Naive thymus-derived CD8-positive, alpha-beta T cell (primary cell): ENCODE measurements around the gene PPM1A. TPM values are rescaled to one million over a fixed set of nuclear protein-coding genes. Genes with fewer than 3 reads are reported as not detected.

Experiments
- ATAC-seq, 2 donors: fragments of 150-1000 bp; cut with Tn5 transposase in 1 of 2; sonication (Bioruptor Pico), chemical (Tn5 transposase) in 1 of 2; 1 replicate in 1 of 2; 2 replicates in 1 of 2; pipeline ENCODE4 v1.10.0; 2021; ENCODE audit warnings: mild to moderate bottlenecking in 2 of 2, moderate library complexity in 2 of 2
- POLR2A ChIA-PET: fragments of 350-600 bp; sonication (Branson Sonifier 250); formaldehyde crosslinking; loops from one replicate; lab custom pipeline; 2021; ENCODE audit warnings: antibody characterized with exemption; lab: Charles Lee
- DNase-seq, 10 donors: peaks; one replicate each; pipeline versions ENCODE4 v3.0.0 to v3.0.0-alpha.2; 2020 to 2022
- H3K27ac Mint-ChIP-seq, 10 donors: one replicate each; pipeline ENCODE4 v1.8.0; 2020 to 2022; ENCODE audit warnings: mild to moderate bottlenecking in 10 of 10, mixed read lengths in 10 of 10, moderate library complexity in 4 of 10, inconsistent platforms in 1 of 10
- H3K27me3 Mint-ChIP-seq, 5 donors: one replicate each; pipeline ENCODE4 v1.8.0; 2021 to 2022; ENCODE audit warnings: mixed read lengths in 5 of 5
- H3K36me3 Mint-ChIP-seq, 3 donors: one replicate each; pipeline ENCODE4 v1.8.0; 2020 to 2022; ENCODE audit warnings: mixed read lengths in 3 of 3, mild to moderate bottlenecking in 2 of 3, inconsistent platforms in 1 of 3
- H3K4me1 Mint-ChIP-seq, 4 donors: one replicate each; pipeline ENCODE4 v1.8.0; 2021 to 2022; ENCODE audit warnings: mixed read lengths in 4 of 4
- H3K4me3 Mint-ChIP-seq, 10 donors: one replicate each; pipeline ENCODE4 v1.8.0; 2020 to 2022; ENCODE audit warnings: mild to moderate bottlenecking in 10 of 10, mixed read lengths in 10 of 10, moderate library complexity in 6 of 10, inconsistent platforms in 1 of 10
- H3K9me3 Mint-ChIP-seq, 9 donors: one replicate each; pipeline ENCODE4 v1.8.0; 2020 to 2022; ENCODE audit warnings: mixed read lengths in 9 of 9, mild to moderate bottlenecking in 3 of 9, inconsistent platforms in 1 of 9, moderate library complexity in 1 of 9
- polyA plus RNA-seq, 3 donors: library from polyadenylated mRNA; unstranded; fragments of 300-500 nt; fragmentation: Illumina TruSeq; gene quantifications; one replicate each; pipeline ENCODE4 v1.2.3, GENCODE V29; 2021
- total RNA-seq, 8 experiments: library from RNA in 2 of 8; stranded (reverse) in 2 of 8; gene quantifications; one replicate each; pipeline ENCODE4 v1.2.3 and lab custom pipeline; 2021 to 2026

The PPM1A gene
- total and polyA plus RNA-seq, 5 experiments from 2014 or later, result 15.0 to 48.3 (median 18.0) TPM

GRCh38 chr14:60329274-60329673 lies 80.3 kb downstream of the PPM1A start:
- no peaks in the 10 kb centered on the region for H3K9me3 Mint-ChIP-seq
- H3K27ac Mint-ChIP-seq, result no peak overlapping the region
- POLR2A ChIA-PET, result interaction anchor here (1.4 kb wide), 1 partner anchor 80 kb away, joined by 3 read pairs; the partner anchor contains the start of gene PPM1A
- peak overlapping the region in 2 of 10 donors; percentile 21 to 48 for H3K4me3 Mint-ChIP-seq
- H3K36me3 Mint-ChIP-seq, result no peaks in the 10 kb centered on the region
- ATAC-seq (no peak), DNase-seq (no peak)
- peaks cover 16 to 33% (median 18%) of the 10 kb centered on the region in 5 donors for H3K27me3 Mint-ChIP-seq
- H3K4me1 Mint-ChIP-seq, result peaks cover 12 to 30% (median 21%) of the 10 kb centered on the region in 4 donors

GRCh38 chr14:60331201-60332045 lies 82.4 kb downstream of the PPM1A start:
- H3K4me1 Mint-ChIP-seq, result peaks cover 12 to 30% (median 21%) of the 10 kb centered on the region in 4 donors
- H3K27ac Mint-ChIP-seq, result peak overlapping the region; percentile 84 to 98 (median 95)
- H3K4me3 Mint-ChIP-seq, result peak overlapping the region; percentile 85 to 100 (median 98)
- peaks cover 17 to 41% (median 27%) of the 10 kb centered on the region in 5 donors for H3K27me3 Mint-ChIP-seq
- peak; percentile 76 to 78 for ATAC-seq
- POLR2A ChIA-PET, result interaction anchor here (0.9 to 3.0 kb wide), 4 partner anchors 16 to 166 kb away, joined by 3 to 25 read pairs (median 4); partner anchors contain the start of genes DHRS7 and PPM1A
- DNase-seq, result peak; percentile 52 to 86 (median 75)
- H3K36me3 Mint-ChIP-seq, result no peaks in the 10 kb centered on the region
- no peaks in the 10 kb centered on the region for H3K9me3 Mint-ChIP-seq

- Mint-ChIP-seq H3K27me3 (peaks cover 18 to 42% (median 29%) of the 10 kb centered on the region in 5 donors), H3K9me3 (no peaks in the 10 kb centered on the region), H3K27ac (peak overlapping the region in 9 of 10 donors; percentile 84 to 98 (median 95)), H3K4me3 (peak overlapping the region; percentile 85 to 100 (median 98)), H3K36me3 (no peaks in the 10 kb centered on the region), H3K4me1 (peaks cover 12 to 28% (median 19%) of the 10 kb centered on the region in 4 donors)
- POLR2A ChIA-PET, result interaction anchor here (0.9 to 3.0 kb wide), 4 partner anchors 17 to 167 kb away, joined by 3 to 25 read pairs (median 4); partner anchors contain the start of genes DHRS7 and PPM1A
- DNase-seq (no peak), ATAC-seq (no peak)
These were observed 83.0 kb downstream of the PPM1A start for GRCh38 chr14:60332046-60332399.

- H3K9me3 Mint-ChIP-seq, result no peaks in the 10 kb centered on the region
- DNase-seq (no peak), ATAC-seq (no peak)
- no peaks in the 10 kb centered on the region for H3K36me3 Mint-ChIP-seq
- no peak overlapping the region for H3K27ac Mint-ChIP-seq
- peaks cover 21 to 48% (median 34%) of the 10 kb centered on the region in 5 donors for H3K27me3 Mint-ChIP-seq
- H3K4me3 Mint-ChIP-seq, result peak overlapping the region in 5 of 10 donors; percentile 1 to 20 (median 8)
- POLR2A ChIA-PET, result interaction anchor here (3.0 kb wide), 1 partner anchor 85 kb away, joined by 25 read pairs; the partner anchor contains the start of gene PPM1A
- H3K4me1 Mint-ChIP-seq, result peaks cover 8 to 22% (median 14%) of the 10 kb centered on the region in 4 donors
These were observed 83.8 kb downstream of the PPM1A start for GRCh38 chr14:60332869-60333268.

GRCh38 chr14:60339571-60339970 lies 90.5 kb downstream of the PPM1A start:
- Mint-ChIP-seq H3K27me3 (peaks cover 10 to 40% (median 24%) of the 10 kb centered on the region in 5 donors), H3K4me1 (no peaks in the 10 kb centered on the region), H3K36me3 (peaks cover 0 to 1% (median 0%) of the 10 kb centered on the region in 3 donors), H3K4me3 (no peak overlapping the region), H3K27ac (no peak overlapping the region), H3K9me3 (peaks cover 0 to 2% (median 0%) of the 10 kb centered on the region in 9 donors)
- POLR2A ChIA-PET, result no interaction called here
- no peak for ATAC-seq
- DNase-seq, result no peak

- H3K4me3 Mint-ChIP-seq, result no peak overlapping the region
- POLR2A ChIA-PET, result no interaction called here
- peaks cover 0 to 2% (median 0%) of the 10 kb centered on the region in 9 donors for H3K9me3 Mint-ChIP-seq
- peaks cover 0 to 5% (median under 1%) of the 10 kb centered on the region in 4 donors for H3K4me1 Mint-ChIP-seq
- H3K27ac Mint-ChIP-seq, result no peak overlapping the region
- no peak for DNase-seq
- peaks cover 0 to 1% (median 0%) of the 10 kb centered on the region in 3 donors for H3K36me3 Mint-ChIP-seq
- ATAC-seq, result no peak
- peaks cover 0 to 21% (median 8%) of the 10 kb centered on the region in 5 donors for H3K27me3 Mint-ChIP-seq
These were observed 94.6 kb downstream of the PPM1A start for GRCh38 chr14:60343571-60344071.

- H3K27me3 Mint-ChIP-seq, result peaks cover 0 to 18% (median 5%) of the 10 kb centered on the region in 5 donors
- ATAC-seq (no peak), DNase-seq (no peak)
- H3K27ac Mint-ChIP-seq, result no peak overlapping the region
- H3K9me3 Mint-ChIP-seq, result peaks cover 0 to 2% (median 0%) of the 10 kb centered on the region in 9 donors
- H3K4me3 Mint-ChIP-seq, result no peak overlapping the region
- POLR2A ChIA-PET, result no interaction called here
- H3K36me3 Mint-ChIP-seq, result peaks cover 0 to 1% (median 0%) of the 10 kb centered on the region in 3 donors
- H3K4me1 Mint-ChIP-seq, result peaks cover 0 to 5% (median under 1%) of the 10 kb centered on the region in 4 donors
These were observed 95.7 kb downstream of the PPM1A start for GRCh38 chr14:60344751-60345150.

- no peak for DNase-seq
- no peak overlapping the region for H3K27ac Mint-ChIP-seq
- H3K4me3 Mint-ChIP-seq, result no peak overlapping the region
- POLR2A ChIA-PET, result interaction anchor here (0.5 kb wide), 1 partner anchor 990 kb away, joined by 6 read pairs; no protein-coding TSS in a partner anchor
- no peak for ATAC-seq
- no peaks in the 10 kb centered on the region for H3K36me3 Mint-ChIP-seq
- H3K4me1 Mint-ChIP-seq, result peaks cover 0 to 6% (median 3%) of the 10 kb centered on the region in 4 donors
- peaks cover 0 to 2% (median 0%) of the 10 kb centered on the region in 9 donors for H3K9me3 Mint-ChIP-seq
- peaks cover 0 to 16% (median 4%) of the 10 kb centered on the region in 5 donors for H3K27me3 Mint-ChIP-seq
These were observed 97.7 kb downstream of the PPM1A start for GRCh38 chr14:60346706-60347105.

- POLR2A ChIA-PET, result no interaction called here
- ATAC-seq, result no peak
- no peak for DNase-seq
- Mint-ChIP-seq H3K4me3 (no peak overlapping the region), H3K36me3 (no peaks in the 10 kb centered on the region), H3K9me3 (peaks cover 0 to 2% (median 0%) of the 10 kb centered on the region in 9 donors), H3K27me3 (peaks cover 0 to 16% (median 4%) of the 10 kb centered on the region in 5 donors), H3K27ac (no peak overlapping the region), H3K4me1 (peaks cover 0 to 6% (median 3%) of the 10 kb centered on the region in 4 donors)
These were observed 99.2 kb downstream of the PPM1A start for GRCh38 chr14:60348211-60348610.

Other genes with a start within 250 kb of the PPM1A start
- gene PCNX4, start 157.3 kb upstream of the PPM1A start, total RNA-seq, result 10 to 100 TPM; 46.7 to 50.0 TPM
- gene PCNX4, start 157.3 kb upstream of the PPM1A start, polyA plus RNA-seq, result 10 to 100 TPM; 16.6 to 20.1 (median 17.6) TPM
- 10 to 100 TPM; 70.4 to 71.1 TPM for gene DHRS7, start 83.8 kb upstream of the PPM1A start, total RNA-seq
- 100 to 1,000 TPM; 163 to 212 (median 167) TPM for gene DHRS7, start 83.8 kb upstream of the PPM1A start, polyA plus RNA-seq
- not detected for gene C14orf39, start 236.8 kb downstream of the PPM1A start, total RNA-seq
- gene C14orf39, start 236.8 kb downstream of the PPM1A start, polyA plus RNA-seq, result not detected